A549 (cell line): ENCODE measurements around the gene SYNCRIP. TPM values are rescaled to one million over a fixed set of nuclear protein-coding genes. Genes with fewer than 3 reads are reported as not detected.

Experiments used
- ATAC-seq, 2 experiments: fragments of 200-7000 bp in 1 of 2; fragments of >200 bp in 1 of 2; cut with Nextera tagmentation in 1 of 2; cut with Tn5 transposase in 1 of 2; 3 replicates each; pipeline versions ENCODE4 v1.8.0 to v1.9.1; 2018 to 2020; ENCODE audit warnings: mild to moderate bottlenecking in 1 of 2, moderate library complexity in 1 of 2
- CTCF ChIA-PET: fragments of 300-600 bp; sonication (Branson Sonifier 250); formaldehyde crosslinking; extraction: SDS; loops from one replicate; lab custom pipeline; 2021; ENCODE audit warnings: antibody characterized with exemption, inconsistent platforms; lab: Yijun Ruan, JAX
- POLR2A ChIA-PET: fragments of 350-600 bp; formaldehyde crosslinking; extraction: SDS; loops from one replicate; lab custom pipeline; 2021; ENCODE audit warnings: antibody characterized with exemption, inconsistent platforms; lab: Yijun Ruan, JAX
- DNase-seq, 2 experiments: peaks; one replicate each; pipeline versions ENCODE4 v3.0.0 to v3.0.0-alpha.2; 2011 to 2016; ENCODE audit warnings: low read depth in 1 of 2, low spot score in 1 of 2
- FAIRE-seq: peaks from 2 replicates; lab custom pipeline; 2011; peaks lifted over from hg19 to GRCh38; lab: Jason Lieb, UNC
- H3K27ac ChIP-seq, 2 experiments: fragments of >200 bp; sonication (Bioruptor Twin); formaldehyde crosslinking; 3 replicates each; pipeline ENCODE4 v1.5.1; 2016 to 2017
- H3K4me1 ChIP-seq: fragments of >200 bp; sonication (Bioruptor Twin); formaldehyde crosslinking; 3 replicates; pipeline ENCODE4 v1.6.1; 2016
- H3K4me2 ChIP-seq: fragments of >200 bp; sonication (Bioruptor Twin); formaldehyde crosslinking; 3 replicates; pipeline ENCODE4 v1.6.1; 2016
- H3K4me3 ChIP-seq: fragments of >200 bp; sonication (Bioruptor Twin); formaldehyde crosslinking; 3 replicates; pipeline ENCODE4 v1.5.1; 2016
- H3K9me3 ChIP-seq: fragments of >200 bp; sonication (Bioruptor Twin); formaldehyde crosslinking; 3 replicates; pipeline ENCODE4 v1.6.1; 2016
- ATOH8 ChIP-seq: fragments of 250-450 bp; sonication (Bioruptor Pico); IDR thresholded peaks from 2 replicates; pipeline ENCODE4 v1.5.0; 2020; ENCODE audit warnings: low read depth, mild to moderate bottlenecking, moderate library complexity
- CBX2 ChIP-seq: fragments of 200-600 bp; sonication (generic); IDR thresholded peaks from 2 replicates; pipeline ENCODE4 v1.6.1; 2016; ENCODE audit warnings: low read depth, mild to moderate bottlenecking, borderline replicate concordance
- CBX8 ChIP-seq: fragments of 200-600 bp; sonication (generic); IDR thresholded peaks from 2 replicates; pipeline ENCODE4 v1.6.1; 2016
- CEBPB ChIP-seq, 2 experiments: fragments of >200 bp in 1 of 2; sonication (Bioruptor Twin) in 1 of 2; formaldehyde crosslinking in 1 of 2; IDR thresholded peaks; 2 replicates each; pipeline ENCODE4 v1.6.1; 2012 to 2016
- CHD2 ChIP-seq: fragments of 150-350 bp; IDR thresholded peaks from 2 replicates; pipeline ENCODE4 v1.6.1; 2014; ENCODE audit warnings: low read length; ENCODE audit not compliant: partially characterized antibody
- CTCF ChIP-seq: fragments of >200 bp; sonication (Bioruptor Twin); formaldehyde crosslinking; IDR thresholded peaks from 3 replicates; pipeline ENCODE4 v1.5.1; 2016
- EHF ChIP-seq: fragments of 250-450 bp; sonication (Bioruptor Pico); IDR thresholded peaks from 2 replicates; pipeline ENCODE4 v1.5.0; 2020; ENCODE audit warnings: mild to moderate bottlenecking
- EHMT2 ChIP-seq: fragments of 200-600 bp; sonication (generic); IDR thresholded peaks from 2 replicates; pipeline ENCODE4 v1.6.1; 2016; ENCODE audit warnings: antibody characterized with exemption, low read depth, mild to moderate bottlenecking, moderate library complexity
- ELK1 ChIP-seq: fragments of 150-350 bp; IDR thresholded peaks from 2 replicates; pipeline ENCODE4 v1.6.1; 2014; ENCODE audit warnings: low read depth, mild to moderate bottlenecking, low read length
- EP300 ChIP-seq, 2 experiments: fragments of >200 bp; sonication (Bioruptor Twin); formaldehyde crosslinking; IDR thresholded peaks; 2 replicates in 1 of 2; 3 replicates in 1 of 2; pipeline ENCODE4 v1.6.1; 2016 to 2017
- ESRRA ChIP-seq: fragments of 150-350 bp; IDR thresholded peaks from 2 replicates; pipeline ENCODE4 v1.6.1; 2014; ENCODE audit warnings: mild to moderate bottlenecking, low read length, borderline replicate concordance
- FOSB ChIP-seq: fragments of 250-450 bp; sonication (Bioruptor Pico); IDR thresholded peaks from 2 replicates; pipeline ENCODE4 v1.5.0; 2020; ENCODE audit warnings: mild to moderate bottlenecking, moderate library complexity
- FOXS1 ChIP-seq: fragments of 250-450 bp; sonication (Bioruptor Pico); IDR thresholded peaks from 2 replicates; pipeline ENCODE4 v1.5.0; 2020; ENCODE audit warnings: mild to moderate bottlenecking, moderate library complexity
- GATA3 ChIP-seq: IDR thresholded peaks from 2 replicates; pipeline ENCODE4 v1.6.1; 2012; ENCODE audit warnings: borderline replicate concordance
- HDAC2 ChIP-seq: fragments of 200-600 bp; sonication (generic); IDR thresholded peaks from 2 replicates; pipeline ENCODE4 v1.6.1; 2016
- HMGXB4 ChIP-seq: fragments of 250-450 bp; sonication (Bioruptor Pico); IDR thresholded peaks from 2 replicates; pipeline ENCODE4 v1.5.0; 2021; ENCODE audit warnings: mild to moderate bottlenecking, moderate library complexity, borderline replicate concordance
- JUNB ChIP-seq: fragments of >200 bp; sonication (Bioruptor Twin); formaldehyde crosslinking; IDR thresholded peaks from 2 replicates; pipeline ENCODE4 v1.6.1; 2016
- KDM5A ChIP-seq: fragments of 200-600 bp; sonication (generic); IDR thresholded peaks from 2 replicates; pipeline ENCODE4 v1.6.1; 2016; ENCODE audit warnings: antibody characterized with exemption, mild to moderate bottlenecking
- MAFK ChIP-seq: fragments of 450-650 bp; IDR thresholded peaks from 2 replicates; pipeline ENCODE4 v1.6.1; 2014; ENCODE audit not compliant: partially characterized antibody
- MAX ChIP-seq: IDR thresholded peaks from 2 replicates; pipeline ENCODE4 v1.6.1; 2012
- MAZ ChIP-seq: fragments of 150-350 bp; IDR thresholded peaks from 2 replicates; pipeline ENCODE4 v1.6.1; 2014; ENCODE audit warnings: antibody characterized with exemption, low read depth, low read length, borderline replicate concordance
- MYC ChIP-seq: IDR thresholded peaks from 2 replicates; pipeline ENCODE4 v1.6.1; 2012; ENCODE audit warnings: mild to moderate bottlenecking, inconsistent platforms, low read length, improper control_type of control experiment, borderline replicate concordance
- NFE2L2 ChIP-seq: fragments of 150-350 bp; conservative IDR thresholded peaks from 2 replicates; pipeline ENCODE4 v1.6.1; 2014; ENCODE audit warnings: low read length
- NPAS2 ChIP-seq: fragments of 250-450 bp; sonication (Bioruptor Pico); IDR thresholded peaks from 2 replicates; pipeline ENCODE4 v1.8.0; 2022; ENCODE audit warnings: mild to moderate bottlenecking, moderate library complexity, borderline replicate concordance
- POLR2A ChIP-seq: IDR thresholded peaks from 2 replicates; pipeline ENCODE4 v1.6.1; 2012; ENCODE audit warnings: mild to moderate bottlenecking, low read length
- POLR2AphosphoS2 ChIP-seq: conservative IDR thresholded peaks from 2 replicates; pipeline ENCODE4 v1.6.1; 2012; ENCODE audit warnings: low read length, improper control_type of control experiment, inconsistent platforms
- RAD21 ChIP-seq, 2 experiments: fragments of >200 bp in 1 of 2; sonication (Bioruptor Twin) in 1 of 2; formaldehyde crosslinking in 1 of 2; IDR thresholded peaks in 1 of 2; conservative IDR thresholded peaks in 1 of 2; 2 replicates in 1 of 2; 3 replicates in 1 of 2; pipeline ENCODE4 v1.6.1; 2012 to 2018; ENCODE audit warnings: inconsistent platforms in 1 of 2
- RARB ChIP-seq: fragments of 250-450 bp; sonication (Bioruptor Pico); IDR thresholded peaks from 2 replicates; pipeline ENCODE4 v1.8.0; 2021; ENCODE audit warnings: mild to moderate bottlenecking, moderate library complexity
- RCOR1 ChIP-seq: fragments of 150-350 bp; IDR thresholded peaks from 2 replicates; pipeline ENCODE4 v1.6.1; 2014; ENCODE audit warnings: antibody characterized with exemption, low read length, low read depth
- SMC3 ChIP-seq: fragments of >200 bp; sonication (Bioruptor Twin); formaldehyde crosslinking; IDR thresholded peaks from 3 replicates; pipeline ENCODE4 v1.6.1; 2018; ENCODE audit warnings: inconsistent platforms
- ZFP36 ChIP-seq: fragments of 450-650 bp; IDR thresholded peaks from 2 replicates; pipeline ENCODE4 v1.6.1; 2014; ENCODE audit warnings: borderline replicate concordance; ENCODE audit not compliant: partially characterized antibody
- ZSCAN20 ChIP-seq: fragments of 250-450 bp; sonication (Bioruptor Pico); IDR thresholded peaks from 2 replicates; pipeline ENCODE4 v1.8.0; 2022; ENCODE audit warnings: mild to moderate bottlenecking, moderate library complexity
- WGBS: methylation state at CpG from one replicate; pipeline ENCODE4 v1.1.6; 2017; ENCODE audit errors: missing lambda C conversion rate; 5-methylcytosine and 5-hydroxymethylcytosine counted together
- polyA plus RNA-seq, 4 experiments: library from polyadenylated mRNA; depleted of rRNA in 3 of 4; stranded (reverse); fragments of >200 nt; fragmentation: RNase III in 1 of 4; extraction: RNeasy Plus Mini Kit Qiagen cat#74134 plus additional on column Dnase treatment in 1 of 4; gene quantifications; 2 replicates in 3 of 4; 3 replicates in 1 of 4; pipeline ENCODE4 v1.2.3, GENCODE V29; 2011 to 2017

The SYNCRIP gene
- polyA plus RNA-seq, 2 of the 4 experiments (the other 2 are of a cell fraction) = 47.5 to 102 TPM

- Histone ChIP-seq H3K4me1 (no peaks in the 10 kb centered on the region), H3K27ac (no peak overlapping the region), H3K4me2 (no peak overlapping the region), H3K9me3 (no peaks in the 10 kb centered on the region), H3K4me3 (no peak overlapping the region)
- TF ChIP-seq HDAC2 (no peak), HMGXB4 (CRISPR knock-in tag) (no peak), SMC3 (no peak), CBX8 (no peak), RARB (CRISPR knock-in tag) (no peak), ESRRA (no peak), ELK1 (no peak), MAZ (no peak), EHF (CRISPR knock-in tag) (no peak), MYC (no peak), EHMT2 (no peak), CHD2 (no peak), MAFK (no peak), RAD21 (conservative IDR thresholded peaks at IDR 0.05 in 1 of 2, IDR thresholded peaks at IDR 0.05 in 1 of 2) (no peak), EP300 (IDR thresholded peaks at IDR 0.05) (no peak), FOXS1 (CRISPR knock-in tag) (no peak), KDM5A (no peak), CBX2 (no peak), NPAS2 (CRISPR knock-in tag) (no peak)
- DNase-seq = no peak
- CTCF ChIA-PET = no interaction called here
- ATAC-seq = no peak
- POLR2A ChIA-PET = no interaction called here
- no peak for FAIRE-seq
Observed at GRCh38 chr6:85690071-85690470, 47.4 kb upstream of the SYNCRIP start.

- no peaks in the 10 kb centered on the region for H3K4me1 ChIP-seq
- no peak overlapping the region for H3K4me2 ChIP-seq
- H3K27ac ChIP-seq = no peak overlapping the region
- WGBS = 81% methylated on average over 4 of the region's 4 CpGs
- DNase-seq = no peak
- CTCF ChIA-PET = interaction anchor here (0.6 kb wide), 1 partner anchor 11 kb away, joined by 4 read pairs; no protein-coding TSS in a partner anchor
- ATAC-seq = no peak
- TF ChIP-seq RCOR1 = no peak
- no peak for TF ChIP-seq MAX
- no peak for TF ChIP-seq CBX2
- TF ChIP-seq POLR2AphosphoS2 = no peak
- TF ChIP-seq SMC3 = no peak
- no peak for TF ChIP-seq POLR2A
- TF ChIP-seq GATA3 = no peak
- no peak for TF ChIP-seq ATOH8 (CRISPR knock-in tag)
- no peak for TF ChIP-seq ZFP36
- no peak for TF ChIP-seq JUNB
- TF ChIP-seq ZSCAN20 (CRISPR knock-in tag) = no peak
- no peak for TF ChIP-seq RAD21 (conservative IDR thresholded peaks at IDR 0.05 in 1 of 2, IDR thresholded peaks at IDR 0.05 in 1 of 2)
- TF ChIP-seq FOSB = no peak
- no peak for TF ChIP-seq CEBPB (IDR thresholded peaks at IDR 0.05)
- no peak for TF ChIP-seq NFE2L2
- TF ChIP-seq CTCF = no peak
- H3K9me3 ChIP-seq = no peaks in the 10 kb centered on the region
- FAIRE-seq = no peak
- POLR2A ChIA-PET = no interaction called here
- no peak overlapping the region for H3K4me3 ChIP-seq
Observed at GRCh38 chr6:85685713-85686112, 43.0 kb upstream of the SYNCRIP start.
